Measurements from ENCODE around the gene BOD1L1.

The BOD1L1 gene

DNA sequence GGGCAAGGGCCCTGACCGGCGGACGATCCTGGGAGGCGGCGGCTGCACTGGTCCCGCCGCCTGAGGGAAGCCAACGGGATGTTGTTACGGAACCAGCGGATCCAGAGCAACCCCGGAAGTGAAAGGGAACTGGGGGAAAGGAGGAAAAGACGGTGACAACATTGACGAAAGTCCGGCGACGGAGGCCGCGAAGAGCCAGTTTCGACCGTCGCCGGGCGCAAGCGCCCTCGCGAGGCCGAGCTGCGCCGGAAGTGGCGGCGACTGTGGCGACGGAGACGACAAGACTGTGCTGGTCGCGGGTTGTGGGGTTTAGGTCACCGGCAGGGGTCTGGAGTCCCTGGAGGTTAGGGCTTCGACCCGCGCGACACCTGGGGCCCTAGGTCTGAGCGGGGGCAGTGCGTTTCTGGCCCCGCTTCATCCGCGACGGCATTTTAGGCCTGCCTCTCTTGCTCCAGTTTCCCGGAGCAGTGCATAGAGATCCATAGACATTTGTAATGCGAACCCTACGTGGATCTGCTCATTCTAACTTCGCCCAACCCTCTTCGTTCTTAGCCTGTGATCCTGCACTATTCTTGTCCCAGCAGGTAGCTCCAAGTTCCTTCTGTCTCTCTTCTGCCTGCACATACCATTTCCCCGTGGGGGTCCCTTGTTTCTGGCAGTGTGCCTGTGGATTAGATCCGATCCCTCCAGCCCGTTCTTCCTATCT is at the start of gene BOD1L1:
BOD1L1 (minus strand) TSS at position 120 of the 706 bp plus-strand sequence. CDS start 138 bp downstream, outside the sequence.
- peak; percentile 53 to 58 for DNase-seq (ENCODE audit: low read depth in 2 of 2, low spot score in 1 of 2)

DNA sequence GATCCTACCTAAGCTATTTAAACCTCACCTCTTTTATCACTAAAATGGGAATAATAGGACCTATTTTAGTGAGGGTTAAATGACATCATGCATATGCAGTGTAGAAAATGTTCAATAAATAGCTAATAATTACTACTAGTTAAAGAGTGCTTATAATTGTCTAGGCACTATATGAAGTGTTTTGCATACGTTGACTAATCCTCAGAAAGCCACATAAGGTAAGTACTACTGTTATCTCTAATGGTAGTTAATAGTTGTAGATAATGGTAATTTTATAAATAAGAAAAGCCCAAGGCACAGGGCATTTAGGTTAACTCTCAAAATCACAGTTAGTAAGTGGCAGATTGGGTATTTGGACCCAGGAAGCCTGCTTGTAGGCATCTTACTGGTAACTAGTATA is 47.4 kb upstream of the BOD1L1 start:
- no peak for DNase-seq (ENCODE audit: low read depth in 2 of 2, low spot score in 1 of 2)

DNA sequence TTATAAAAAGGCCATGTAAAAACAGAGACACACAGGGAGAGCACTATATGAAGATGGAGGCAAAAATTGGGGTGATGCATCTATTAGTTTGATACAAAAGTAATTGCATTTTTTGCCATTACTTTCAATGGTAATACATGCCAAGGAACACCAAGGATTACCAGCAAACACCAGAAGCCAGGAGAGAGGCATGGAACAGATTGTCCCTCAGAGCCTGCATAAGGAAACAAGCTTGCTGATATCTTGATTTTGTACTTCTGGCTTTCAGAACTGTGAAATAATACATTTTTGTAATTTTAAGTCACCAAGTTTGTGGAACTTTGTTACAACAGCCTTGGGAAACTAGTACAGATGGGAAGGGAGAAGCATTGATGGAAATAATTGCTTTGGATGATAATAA is 45.6 kb upstream of the BOD1L1 start:
- no peak for DNase-seq (ENCODE audit: low read depth in 2 of 2, low spot score in 1 of 2)

DNA sequence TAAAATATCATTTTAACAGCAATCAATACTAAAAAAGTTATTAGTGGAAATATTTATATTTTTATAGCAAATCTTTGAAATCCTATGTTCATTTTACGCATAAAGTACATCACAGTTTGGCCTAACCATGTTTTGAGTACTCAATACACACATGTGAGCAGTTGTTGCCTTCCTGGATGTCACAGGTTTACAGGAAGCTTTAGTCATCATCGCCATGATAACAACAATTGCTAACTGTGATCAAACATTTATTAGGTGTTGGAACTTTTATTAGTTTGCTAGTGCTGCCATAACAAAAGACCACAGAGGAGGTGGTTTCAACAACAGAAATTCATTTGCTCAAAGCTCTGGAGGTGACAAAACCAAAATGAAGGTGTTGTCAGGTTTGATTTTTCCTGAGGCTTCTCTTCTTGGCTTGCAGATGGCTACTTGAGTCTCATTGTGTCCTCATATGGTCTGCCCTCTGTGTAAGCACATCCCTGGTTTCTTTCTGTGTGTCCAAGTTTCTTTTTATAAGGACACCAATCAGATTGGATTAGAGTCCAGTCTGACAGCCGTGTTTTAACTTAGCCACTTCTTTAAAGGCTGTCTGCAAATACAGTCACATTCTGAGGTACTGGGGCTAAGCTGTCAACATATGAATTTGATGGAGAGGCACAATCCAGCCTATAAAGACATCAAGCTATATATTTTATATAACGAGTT is 43.1 kb upstream of the BOD1L1 start:
- no peak for DNase-seq (ENCODE audit: low read depth in 2 of 2, low spot score in 1 of 2)

DNA sequence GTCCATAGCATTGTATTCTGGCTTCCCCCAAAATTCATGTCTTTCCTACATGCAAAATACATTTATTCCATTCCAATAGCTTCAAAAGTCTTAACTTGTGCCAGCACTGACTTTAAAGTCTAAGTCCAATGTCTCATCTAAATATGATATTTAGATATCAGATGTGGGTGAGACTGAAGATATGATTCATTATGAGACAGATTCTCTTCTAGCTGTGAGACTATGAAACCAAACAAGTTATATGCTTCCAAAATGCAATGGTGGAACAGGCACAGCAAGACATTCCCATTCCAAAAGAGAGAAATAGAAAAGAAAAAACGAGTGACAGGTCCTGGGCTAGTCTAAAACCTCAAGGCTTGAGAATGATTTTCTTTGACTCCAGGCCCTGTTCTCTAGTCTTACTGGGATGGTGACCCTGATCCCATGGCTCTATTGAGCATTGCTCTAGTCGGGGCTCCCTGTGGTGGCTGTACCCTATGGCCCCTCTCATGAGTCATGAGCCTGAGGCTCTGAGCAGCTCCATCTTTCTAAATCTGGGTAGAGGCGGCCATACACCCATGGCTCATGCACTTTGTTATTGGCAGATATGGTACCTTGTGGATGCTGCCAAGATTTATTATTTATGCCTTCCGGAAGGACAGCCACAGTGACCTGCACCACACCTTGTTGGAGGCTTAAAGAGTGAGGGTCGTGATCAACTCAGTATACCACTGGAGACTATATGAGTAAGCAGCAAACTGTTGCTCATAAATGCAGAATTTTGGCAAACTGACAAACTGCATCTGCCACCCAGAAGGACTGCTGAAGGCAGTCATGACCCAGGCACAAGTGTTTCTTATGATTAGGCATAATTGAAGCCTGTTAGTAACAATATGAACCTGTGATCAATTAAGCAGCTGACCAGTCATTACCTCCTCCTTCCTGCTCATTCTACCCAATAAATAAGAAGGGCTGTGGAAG is 38.5 kb upstream of the BOD1L1 start:
- no peak for DNase-seq (ENCODE audit: low read depth in 2 of 2, low spot score in 1 of 2)

DNA sequence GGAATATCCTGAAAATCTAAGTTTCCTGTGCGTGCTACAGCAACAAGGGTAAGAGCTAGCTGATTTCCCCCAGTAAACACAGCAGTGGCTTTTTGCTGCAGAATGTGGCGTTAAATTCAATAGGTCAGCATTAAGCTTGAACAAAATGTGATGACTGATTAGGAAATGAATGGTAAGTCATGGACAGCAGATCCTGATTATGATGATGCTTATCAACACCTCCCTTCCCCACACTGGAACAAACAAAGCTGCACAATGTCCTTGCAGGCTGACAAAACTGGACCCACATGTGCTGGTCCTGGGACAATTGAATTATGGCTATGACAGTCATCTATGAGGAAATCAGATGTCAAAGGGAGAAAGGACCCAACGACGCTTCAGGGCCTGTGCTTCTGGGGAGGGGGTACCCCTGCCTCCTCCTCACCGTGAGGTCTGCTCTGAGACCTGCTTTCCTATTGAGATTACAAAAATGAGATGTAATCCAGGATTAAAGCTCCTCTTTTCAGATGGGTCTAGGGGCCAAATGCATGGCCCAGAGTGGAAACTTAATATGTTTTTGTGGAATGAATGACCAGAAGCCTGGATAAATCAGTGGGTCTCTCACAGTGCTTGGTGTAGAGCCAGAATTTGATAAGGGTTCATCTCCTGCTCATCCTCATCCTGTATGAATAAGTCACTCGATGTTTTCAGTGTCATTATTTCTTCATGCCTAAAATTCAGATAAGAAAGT is 32.0 kb upstream of the BOD1L1 start:
- DNase-seq (ENCODE audit: low read depth in 2 of 2, low spot score in 1 of 2) = no peak

DNA sequence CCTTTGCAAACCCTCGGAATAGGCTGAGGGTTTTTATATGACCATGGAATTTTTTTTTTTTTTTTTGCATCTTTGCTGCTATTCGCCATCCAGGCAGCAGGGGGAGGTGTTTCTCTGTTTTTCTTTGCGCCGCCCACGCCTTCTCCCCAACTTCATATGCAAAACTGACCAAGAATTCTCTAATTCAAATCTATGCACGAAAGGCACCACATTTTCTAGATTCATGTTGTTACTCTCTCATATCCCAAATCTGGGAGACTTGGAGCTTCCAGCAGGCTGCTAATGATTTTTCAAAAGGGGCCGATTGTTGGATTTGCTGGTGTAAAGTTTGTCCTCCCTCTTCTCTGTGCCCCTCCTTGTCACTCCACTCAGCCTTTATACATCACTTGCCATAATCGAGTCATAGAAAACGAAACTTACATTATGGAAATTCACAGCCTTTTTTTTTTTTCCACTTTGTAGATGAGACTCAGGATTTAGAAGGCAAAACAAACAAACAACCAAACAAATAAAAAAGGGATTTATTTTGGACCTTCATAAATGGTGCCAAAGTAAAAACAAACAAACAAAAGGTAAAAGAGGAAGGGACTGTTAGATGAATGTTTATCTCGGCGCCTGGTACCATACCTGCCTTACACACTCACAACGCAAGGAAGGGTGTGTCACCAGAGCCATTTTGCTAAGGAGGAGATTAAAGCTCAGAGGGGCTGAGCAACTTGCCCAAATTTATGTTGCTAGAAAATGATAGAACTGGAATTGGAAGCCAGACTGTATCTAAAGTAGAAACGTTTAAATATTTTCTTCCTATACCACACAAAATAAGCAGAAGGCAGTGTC is 29.3 kb upstream of the BOD1L1 start:
- DNase-seq (ENCODE audit: low read depth in 2 of 2, low spot score in 1 of 2) = peak; percentile 39 to 41

DNA sequence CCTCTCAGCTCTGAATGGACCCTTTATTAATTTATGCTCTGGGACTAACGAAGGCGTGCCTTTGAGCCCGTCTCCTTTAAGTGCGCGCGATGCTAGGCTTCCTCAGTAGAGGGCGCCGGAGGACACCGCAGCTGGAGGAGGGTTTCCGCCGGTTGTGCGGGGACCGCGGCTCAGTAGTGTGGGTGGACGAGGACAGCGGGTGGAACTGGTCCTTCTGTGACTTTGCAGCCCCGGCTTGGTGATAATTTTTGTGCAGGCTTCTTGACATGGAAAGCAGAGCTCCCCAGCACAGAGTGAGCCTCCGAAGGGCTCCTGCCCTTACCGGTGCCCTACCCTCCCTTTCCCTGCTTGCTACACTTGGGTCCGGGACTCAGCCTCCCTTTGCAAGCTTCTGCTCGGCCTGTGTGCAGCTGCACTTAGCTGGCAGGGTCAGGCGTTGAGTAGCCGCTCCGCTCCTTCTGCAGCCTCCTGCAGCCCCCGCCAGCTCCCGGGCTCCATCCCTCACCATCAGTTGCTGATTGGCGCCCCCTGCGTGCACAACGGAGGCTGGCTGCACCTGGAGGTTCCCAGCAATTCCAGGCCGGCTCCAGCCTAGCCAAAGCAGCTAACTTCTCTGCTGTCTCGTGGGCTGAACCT is 26.8 kb upstream of the BOD1L1 start:
- peak; percentile 46 to 61 for DNase-seq (ENCODE audit: low read depth in 2 of 2, low spot score in 1 of 2)

DNA sequence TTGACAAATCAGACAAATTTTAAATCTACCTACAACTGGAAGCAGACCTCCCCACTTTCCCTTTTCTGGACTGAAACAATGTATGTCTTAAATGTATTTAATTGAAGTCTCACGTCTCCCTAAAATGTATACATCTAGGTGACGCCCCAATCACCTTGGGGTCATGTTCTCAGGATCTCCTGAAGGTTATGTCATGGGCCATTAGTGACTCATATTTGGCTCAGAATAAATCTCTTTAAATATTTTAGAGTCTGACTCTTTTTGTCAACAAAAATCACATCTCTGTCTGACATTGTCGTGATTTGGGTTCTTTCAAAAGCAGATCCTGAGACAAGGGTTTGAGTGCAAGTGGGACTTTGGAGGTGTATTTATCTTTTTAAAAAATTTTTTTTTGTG is 26.2 kb upstream of the BOD1L1 start:
- DNase-seq (ENCODE audit: low read depth in 2 of 2, low spot score in 1 of 2) = no peak

DNA sequence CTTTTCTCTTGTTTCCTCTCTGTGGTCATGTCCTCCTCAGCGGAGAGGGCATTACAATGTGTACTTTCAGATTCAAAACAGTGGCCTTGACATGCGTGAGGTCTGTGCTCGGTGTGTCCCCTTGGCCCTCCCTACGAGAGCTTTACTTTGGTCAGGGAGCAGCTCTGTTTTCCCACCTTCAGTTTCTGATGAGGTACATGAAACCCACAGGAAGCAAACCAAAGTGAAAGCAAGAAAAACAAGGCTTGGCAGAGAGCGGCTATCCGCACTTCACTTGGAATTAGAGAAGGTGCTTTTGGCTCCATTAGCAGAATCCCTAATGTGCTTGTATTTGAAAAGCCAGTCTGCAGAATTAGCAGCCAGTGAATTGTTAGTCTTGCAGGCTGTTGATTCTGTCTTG is 19.5 kb upstream of the BOD1L1 start:
- no peak for DNase-seq (ENCODE audit: low read depth in 2 of 2, low spot score in 1 of 2)

DNA sequence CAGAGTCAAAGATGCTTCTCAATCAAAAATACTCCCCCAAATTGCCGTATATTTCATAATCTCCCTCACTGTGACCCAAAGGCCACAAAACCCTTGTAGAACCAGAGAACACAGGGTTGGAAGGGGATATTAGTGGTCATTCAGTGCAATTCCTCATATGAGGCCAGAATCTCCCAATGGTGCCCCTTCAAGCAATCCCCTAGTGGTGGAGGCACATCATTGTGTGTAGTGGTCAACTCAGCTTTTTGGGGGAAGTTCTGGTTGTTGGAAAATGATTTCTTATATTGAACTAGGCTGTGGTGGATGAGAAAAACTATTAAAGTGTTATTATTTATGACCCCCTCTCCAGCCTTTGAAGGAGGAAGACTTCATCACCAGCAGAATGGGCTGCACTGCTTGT is 17.6 kb upstream of the BOD1L1 start:
- DNase-seq (ENCODE audit: low read depth in 2 of 2, low spot score in 1 of 2) = no peak

DNA sequence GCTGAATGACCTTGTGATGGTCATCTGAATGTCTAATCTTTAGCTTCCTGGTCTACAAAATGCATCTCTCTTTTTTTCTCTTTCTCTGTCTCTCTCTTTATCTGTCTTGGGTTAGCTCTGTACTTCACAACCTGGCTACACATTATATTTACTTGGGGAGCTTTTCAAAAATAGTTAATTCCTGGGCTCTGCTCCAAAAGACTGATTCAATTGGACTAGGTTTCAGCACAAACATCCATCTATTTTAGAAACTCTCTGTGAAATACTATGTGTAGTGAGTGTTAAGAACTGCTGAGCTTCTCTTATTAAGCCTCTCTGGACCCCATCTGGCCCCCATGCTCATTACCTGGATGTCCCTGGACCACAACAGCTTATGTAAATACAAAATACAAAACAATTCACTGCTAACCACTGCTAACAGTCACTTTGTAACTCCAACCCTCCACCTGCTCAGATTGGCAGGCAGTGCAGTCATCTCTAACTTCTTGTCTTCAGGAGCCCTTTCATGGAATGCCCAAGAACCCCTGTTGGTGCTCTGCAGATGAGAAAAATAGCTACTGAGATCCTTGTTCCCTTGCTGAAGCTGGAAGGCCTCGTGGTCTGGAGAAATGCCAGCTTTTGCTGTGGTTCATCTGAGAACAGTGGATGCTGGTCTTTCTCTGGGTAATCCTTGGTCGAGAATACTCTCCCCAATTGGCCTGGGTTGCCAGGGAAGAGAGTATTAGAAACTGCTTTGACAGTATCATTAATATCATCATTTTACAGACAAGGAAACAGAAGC is 14.8 kb upstream of the BOD1L1 start:
- no peak for DNase-seq (ENCODE audit: low read depth in 2 of 2, low spot score in 1 of 2)

DNA sequence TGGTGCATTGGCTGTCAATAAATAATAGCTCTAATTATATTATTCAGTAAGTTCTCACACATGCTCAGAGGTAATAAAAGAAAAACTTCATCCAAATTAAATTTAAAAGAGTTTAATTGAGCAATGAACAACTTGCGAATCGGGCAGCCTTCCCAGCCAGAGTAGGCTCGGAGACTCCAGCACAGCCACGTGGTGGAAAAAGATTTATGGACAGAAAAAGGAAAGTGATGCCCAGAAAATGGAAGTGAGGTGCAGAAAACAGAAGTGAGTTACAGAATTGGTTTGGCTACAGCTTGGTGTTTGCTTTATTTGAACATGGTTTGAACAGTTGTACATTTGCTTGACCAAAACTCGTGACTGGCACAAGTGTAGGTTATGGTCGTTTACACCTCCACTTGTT is 13.6 kb upstream of the BOD1L1 start:
- no peak for DNase-seq (ENCODE audit: low read depth in 2 of 2, low spot score in 1 of 2)

DNA sequence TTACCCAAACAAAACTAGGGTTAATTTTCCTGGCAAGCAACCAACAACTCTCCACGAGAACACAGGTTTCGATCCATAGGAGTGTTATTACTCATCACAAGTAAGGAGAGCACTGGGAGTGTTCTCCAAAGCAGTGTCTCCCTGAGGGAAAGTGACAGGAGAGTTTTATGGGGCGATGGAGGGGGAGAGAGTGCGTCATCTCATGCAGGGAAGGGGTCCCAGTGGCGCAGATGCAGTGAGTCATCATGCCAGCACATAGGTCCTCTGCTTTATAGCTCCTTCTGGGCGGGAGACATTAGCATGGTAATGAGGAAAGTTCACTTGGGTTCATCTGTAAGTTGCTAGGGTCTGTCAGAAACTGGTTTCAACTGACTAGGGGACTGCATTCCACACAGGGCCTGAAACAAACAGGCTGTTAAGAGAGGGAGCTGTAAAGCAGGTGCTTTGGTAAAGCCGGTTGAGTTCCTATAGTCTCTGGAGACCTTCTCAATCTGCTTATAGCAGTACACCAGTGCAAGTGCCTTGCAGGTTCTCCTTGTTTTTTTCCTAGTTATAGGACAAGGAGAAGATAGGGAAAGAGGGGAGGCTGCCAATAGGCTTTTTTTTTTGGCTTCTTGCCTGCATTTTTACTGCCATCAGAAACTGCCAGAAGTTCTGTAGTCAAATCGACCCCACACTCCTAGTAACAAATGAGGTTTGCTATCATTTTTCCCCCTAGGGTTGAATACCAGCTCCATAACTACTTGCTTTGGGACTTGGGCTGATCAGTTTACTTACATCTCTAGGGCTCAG is 12.8 kb upstream of the BOD1L1 start:
- no peak for DNase-seq (ENCODE audit: low read depth in 2 of 2, low spot score in 1 of 2)

DNA sequence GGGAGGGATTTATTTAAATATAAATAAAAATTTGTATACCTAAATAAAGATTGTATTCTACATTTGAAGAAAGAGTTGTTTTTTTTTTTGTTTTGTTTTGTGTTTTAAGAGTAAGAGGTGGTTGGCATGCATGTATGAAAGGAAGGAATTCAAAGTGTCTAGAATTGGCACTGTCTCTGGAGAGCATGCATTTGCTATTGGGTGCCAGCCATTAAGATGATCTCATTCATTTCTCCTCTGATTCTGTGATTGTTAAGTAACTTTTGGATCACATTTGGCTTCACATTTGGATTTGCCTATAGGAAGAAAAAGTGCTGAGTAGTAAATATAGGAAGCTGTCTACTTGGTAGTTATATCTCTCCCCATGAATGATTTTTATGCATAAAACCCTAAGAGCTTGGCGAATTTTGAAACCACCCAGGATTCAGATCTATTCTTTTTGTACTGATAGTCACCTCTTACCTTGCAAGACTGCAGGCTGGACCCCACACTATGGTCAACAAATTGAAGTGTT is 7.8 kb upstream of the BOD1L1 start:
- no peak for DNase-seq (ENCODE audit: low read depth in 2 of 2, low spot score in 1 of 2)

DNA sequence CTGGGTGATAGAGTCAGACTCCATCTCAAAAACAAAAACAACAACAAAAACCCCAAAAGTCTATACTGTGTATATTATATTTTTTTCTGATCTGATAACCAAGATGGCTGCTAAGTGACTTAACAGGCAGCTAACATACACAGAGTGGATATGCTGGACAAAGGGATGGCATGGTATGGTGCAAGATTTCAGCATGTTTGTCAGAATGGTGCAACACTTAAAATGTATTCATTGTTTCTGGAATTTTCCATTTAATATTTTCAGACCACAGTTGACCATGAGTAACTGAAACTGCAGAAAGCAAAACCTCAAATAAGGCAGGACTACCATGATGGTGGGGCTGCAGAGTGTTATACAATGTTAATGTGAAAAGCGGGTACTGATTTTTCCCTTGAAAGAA is 6.1 kb upstream of the BOD1L1 start:
- DNase-seq (ENCODE audit: low read depth in 2 of 2, low spot score in 1 of 2) = no peak

DNA sequence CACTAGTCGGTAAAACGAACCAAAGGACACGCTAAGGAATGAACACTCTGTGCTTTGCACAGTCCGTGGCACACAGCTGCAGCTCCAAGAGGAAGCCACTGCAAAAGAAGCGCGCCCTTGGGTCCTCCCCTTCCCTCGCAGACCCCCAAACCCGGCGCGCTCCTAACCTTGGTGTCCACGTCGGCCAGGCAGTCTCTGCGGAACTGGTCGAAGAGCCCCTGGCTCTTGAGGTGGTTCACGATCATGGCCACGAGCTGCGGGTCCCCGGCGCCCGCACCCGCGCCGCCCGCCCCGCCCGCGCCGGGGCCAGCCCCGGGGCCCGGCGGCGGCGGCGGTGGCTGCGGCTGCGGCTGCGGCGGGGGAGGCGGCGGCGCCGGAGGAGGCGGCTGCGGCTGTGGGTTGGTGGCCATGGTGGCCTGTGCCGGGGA is 333 bp downstream of the BOD1L1 start:
- peak; percentile 4 to 5 for DNase-seq (ENCODE audit: low read depth in 2 of 2, low spot score in 1 of 2)
